Upper lobe of right lung (tissue), 1 donor: ENCODE measurements around the gene ABCC3. TPM values are rescaled to one million over a fixed set of nuclear protein-coding genes. Genes with fewer than 3 reads are reported as not detected.

Experiments
- ATAC-seq: fragments of 200-7000 bp; cut with Tn5 transposase; one replicate; pipeline ENCODE4 v1.9.1; 2020; ENCODE audit warnings: mild to moderate bottlenecking, moderate library complexity
- DNase-seq: peaks from one replicate; pipeline ENCODE4 v3.0.0-alpha.2; 2020
- H3K27ac ChIP-seq: fragments of 200-600 bp; one replicate; pipeline ENCODE4 v1.8.0; 2022
- H3K27me3 ChIP-seq: fragments of 200-600 bp; one replicate; pipeline ENCODE4 v1.8.0; 2022; ENCODE audit warnings: mild to moderate bottlenecking
- H3K36me3 ChIP-seq: fragments of 200-600 bp; one replicate; pipeline ENCODE4 v1.8.0; 2022
- H3K4me1 ChIP-seq: fragments of 200-600 bp; one replicate; pipeline ENCODE4 v1.8.0; 2022
- H3K4me3 ChIP-seq: fragments of 200-600 bp; one replicate; pipeline ENCODE4 v1.8.0; 2022; ENCODE audit warnings: mild to moderate bottlenecking
- H3K9me3 ChIP-seq: fragments of 200-600 bp; one replicate; pipeline ENCODE4 v1.8.0; 2022
- CTCF ChIP-seq: fragments of 200-600 bp; IDR thresholded peaks from one replicate; pipeline ENCODE4 v1.8.0; 2022; ENCODE audit warnings: antibody characterized with exemption
- intact Hi-C: fragments of 100-400 bp; cut with DNase I; formaldehyde crosslinking; loops from one replicate; pipeline ENCODE4 v1.11.0; 2022
- total RNA-seq: library from RNA; stranded (reverse); fragmentation: NEBNext Ultra II Directional; extraction: Animal tissue kit (Norgen Biotek cat#: 25700); gene quantifications from one replicate; pipeline ENCODE4 v1.2.1, GENCODE V29; 2021
- donor health status: DM: no; HTN: yes; CAD: no; lungs with severe emphysema.

ABCC3 gene
- total RNA-seq, 1 donor from 2014 or later = 65.4 TPM

GRCh38 chr17:50656509-50656908, 21.8 kb downstream of the ABCC3 start:
- H3K9me3 ChIP-seq = no peaks in the 10 kb centered on the region
- peaks cover 23% of the 10 kb centered on the region for H3K4me1 ChIP-seq
- no peak overlapping the region for H3K4me3 ChIP-seq
- H3K27ac ChIP-seq = no peak overlapping the region
- no peaks in the 10 kb centered on the region for H3K36me3 ChIP-seq
- TF ChIP-seq CTCF = no peak
- ATAC-seq (no peak), DNase-seq (no peak)
- no peaks in the 10 kb centered on the region for H3K27me3 ChIP-seq
- intact Hi-C loops = no loop called here

- peaks cover 29% of the 10 kb centered on the region for H3K4me1 ChIP-seq
- no peaks in the 10 kb centered on the region for H3K27me3 ChIP-seq
- ATAC-seq (no peak), DNase-seq (no peak)
- no peak overlapping the region for H3K27ac ChIP-seq
- H3K4me3 ChIP-seq = no peak overlapping the region
- no peaks in the 10 kb centered on the region for H3K9me3 ChIP-seq
- TF ChIP-seq CTCF = no peak
- intact Hi-C loops = no loop called here
- no peaks in the 10 kb centered on the region for H3K36me3 ChIP-seq
These were observed 22.4 kb downstream of the ABCC3 start for GRCh38 chr17:50657054-50657453.

- Histone ChIP-seq H3K9me3 (no peaks in the 10 kb centered on the region), H3K27ac (no peak overlapping the region), H3K4me3 (no peak overlapping the region), H3K36me3 (no peaks in the 10 kb centered on the region), H3K27me3 (no peaks in the 10 kb centered on the region), H3K4me1 (peaks cover 30% of the 10 kb centered on the region)
- ATAC-seq = no peak
- intact Hi-C loops = no loop called here
- no peak for TF ChIP-seq CTCF
- no peak for DNase-seq
These were observed 22.9 kb downstream of the ABCC3 start for GRCh38 chr17:50657627-50658026.

- Histone ChIP-seq H3K4me3 (no peak overlapping the region), H3K4me1 (peaks cover 30% of the 10 kb centered on the region), H3K27me3 (no peaks in the 10 kb centered on the region), H3K27ac (peak overlapping the region; percentile 11), H3K36me3 (no peaks in the 10 kb centered on the region), H3K9me3 (no peaks in the 10 kb centered on the region)
- intact Hi-C loops = no loop called here
- no peak for ATAC-seq
- no peak for TF ChIP-seq CTCF
- no peak for DNase-seq
These were observed 23.9 kb downstream of the ABCC3 start for GRCh38 chr17:50658616-50659015.

- ATAC-seq = no peak
- Histone ChIP-seq H3K36me3 (no peaks in the 10 kb centered on the region), H3K27ac (peak overlapping the region; percentile 74), H3K27me3 (no peaks in the 10 kb centered on the region), H3K9me3 (no peaks in the 10 kb centered on the region), H3K4me1 (peaks cover 30% of the 10 kb centered on the region), H3K4me3 (no peak overlapping the region)
- intact Hi-C loops = no loop called here
- DNase-seq = no peak
- no peak for TF ChIP-seq CTCF
These were observed 24.5 kb downstream of the ABCC3 start for GRCh38 chr17:50659179-50659578.
